ENCODE measurements around the gene NUP58.

DNA sequence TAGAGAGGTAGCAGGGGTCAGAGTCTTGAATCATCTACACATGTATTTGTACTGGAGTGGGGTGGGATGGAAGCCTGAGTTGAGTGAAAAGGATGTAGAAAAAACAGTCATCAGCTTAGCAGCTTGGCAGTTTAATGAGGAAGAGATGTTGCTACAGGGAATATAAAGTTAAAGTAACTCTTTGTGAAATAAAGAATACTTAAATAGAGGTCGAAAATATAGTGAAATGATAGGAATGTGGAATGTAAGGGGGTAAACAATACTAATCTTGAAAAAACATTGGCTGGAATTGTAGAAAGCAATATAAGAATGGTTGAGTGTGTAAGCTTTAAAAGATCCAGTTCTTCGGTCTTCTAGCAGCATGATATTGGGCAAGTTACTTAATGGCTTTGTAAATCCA lies 22.7 kb downstream of the NUP58 start:
- no peak for TF ChIP-seq CTCF (conservative IDR thresholded peaks at IDR 0.05; ENCODE audit: low read depth in 2 of 2)
- no peak for TF ChIP-seq REST (IDR thresholded peaks at IDR 0.05; ENCODE audit: unreplicated experiment)
- no peak for TF ChIP-seq EZH2 (IDR thresholded peaks at IDR 0.05; ENCODE audit: low read depth, unreplicated experiment)
- TF ChIP-seq EZH2phosphoT487 (IDR thresholded peaks at IDR 0.05; ENCODE audit: unreplicated experiment) = no peak
- no peak for TF ChIP-seq STAT1 (IDR thresholded peaks at IDR 0.05; ENCODE audit: unreplicated experiment)
- no peak for TF ChIP-seq ETS1 (IDR thresholded peaks at IDR 0.05)

Data from GM23338 (cell line).